Measurements from ENCODE around the gene SPAG9.

The SPAG9 gene

GRCh38 chr17:50993544-50993943 is 127.1 kb downstream of the SPAG9 start:
- no peak for DNase-seq (ENCODE audit: low read depth in 1 of 2, low spot score in 1 of 2)

GRCh38 chr17:50989149-50989548 is 131.5 kb downstream of the SPAG9 start:
- DNase-seq (ENCODE audit: low read depth in 1 of 2, low spot score in 1 of 2): no peak

- DNase-seq (ENCODE audit: low read depth in 1 of 2, low spot score in 1 of 2): no peak
Observed at GRCh38 chr17:50988427-50988826, 132.2 kb downstream of the SPAG9 start.

- no peak for DNase-seq (ENCODE audit: low read depth in 1 of 2, low spot score in 1 of 2)
Observed at GRCh38 chr17:50986989-50987660, 133.5 kb downstream of the SPAG9 start.

- DNase-seq (ENCODE audit: low read depth in 1 of 2, low spot score in 1 of 2): no peak
Observed at GRCh38 chr17:50981279-50981678, 139.4 kb downstream of the SPAG9 start.

- DNase-seq (ENCODE audit: low read depth in 1 of 2, low spot score in 1 of 2): no peak
Observed at GRCh38 chr17:50979524-50979927, 141.1 kb downstream of the SPAG9 start.

GRCh38 chr17:50977487-50978159 is 143.0 kb downstream of the SPAG9 start:
- DNase-seq (ENCODE audit: low read depth in 1 of 2, low spot score in 1 of 2): no peak

GRCh38 chr17:50976951-50977472 is 143.7 kb downstream of the SPAG9 start:
- no peak for DNase-seq (ENCODE audit: low read depth in 1 of 2, low spot score in 1 of 2)

- DNase-seq (ENCODE audit: low read depth in 1 of 2, low spot score in 1 of 2): no peak
Observed at GRCh38 chr17:50973557-50974494, 146.8 kb downstream of the SPAG9 start.

- no peak for DNase-seq (ENCODE audit: low read depth in 1 of 2, low spot score in 1 of 2)
Observed at GRCh38 chr17:50972577-50972976, 148.1 kb downstream of the SPAG9 start.

GRCh38 chr17:50967795-50968194 is 152.9 kb downstream of the SPAG9 start:
- no peak for DNase-seq (ENCODE audit: low read depth in 1 of 2, low spot score in 1 of 2)

- DNase-seq (ENCODE audit: low read depth in 1 of 2, low spot score in 1 of 2): no peak
Observed at GRCh38 chr17:50966163-50966666, 154.5 kb downstream of the SPAG9 start.

- DNase-seq (ENCODE audit: low read depth in 1 of 2, low spot score in 1 of 2): no peak
Observed at GRCh38 chr17:50963139-50963538, 157.5 kb downstream of the SPAG9 start.

- DNase-seq (ENCODE audit: low read depth in 1 of 2, low spot score in 1 of 2): no peak
Observed at GRCh38 chr17:50961282-50962220, 159.1 kb downstream of the SPAG9 start.

- no peak for DNase-seq (ENCODE audit: low read depth in 1 of 2, low spot score in 1 of 2)
Observed at GRCh38 chr17:50959341-50959740, 161.3 kb downstream of the SPAG9 start.

- no peak for DNase-seq (ENCODE audit: low read depth in 1 of 2, low spot score in 1 of 2)
Observed at GRCh38 chr17:50957600-50958575, 162.8 kb downstream of the SPAG9 start.

GRCh38 chr17:50956750-50957523 is 163.7 kb downstream of the SPAG9 start:
- DNase-seq (ENCODE audit: low read depth in 1 of 2, low spot score in 1 of 2): peak; percentile 30 to 41

- no peak for DNase-seq (ENCODE audit: low read depth in 1 of 2, low spot score in 1 of 2)
Observed at GRCh38 chr17:50956409-50956749, 164.3 kb downstream of the SPAG9 start.

Data from activated T-helper 1 cell treated with anti-CD3 and anti-CD28 coated beads, Interleukin-2, amount 50 U/mL, for 16 hours (primary cell).